ENCODE results near the gene ZNF771.
A peak's percentile ranks its signal among the peaks of the same experiment; 100 is the strongest.

Gene ZNF771

DNA sequence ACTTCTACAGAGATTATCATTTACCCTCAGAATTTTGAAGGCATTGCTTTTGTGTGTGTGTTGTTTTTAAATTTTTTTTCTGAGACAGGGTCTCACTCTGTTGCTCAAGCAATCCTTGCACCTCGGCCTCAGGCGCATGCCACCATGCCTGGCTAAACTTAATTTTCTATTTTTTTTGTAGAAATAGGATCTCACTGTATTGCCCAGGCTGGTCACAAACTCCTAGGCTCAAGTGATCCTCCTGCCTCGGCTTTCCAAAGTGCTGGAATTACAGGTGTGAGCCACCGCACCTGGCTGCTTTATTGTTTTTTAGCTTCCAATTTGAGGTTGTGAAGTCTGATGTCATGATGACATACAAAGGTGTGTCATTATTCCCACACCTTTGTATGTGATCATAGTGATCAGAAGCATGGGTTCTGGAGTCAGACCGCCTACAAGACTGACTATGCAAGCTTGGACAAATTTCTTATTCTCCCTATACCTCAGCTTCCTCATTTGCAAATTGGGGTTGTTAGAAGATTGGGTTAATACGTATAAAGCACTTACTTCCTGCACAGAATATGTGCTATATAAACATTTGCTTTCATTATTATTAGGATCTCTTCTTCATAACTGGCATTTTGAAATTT, 32.4 kb downstream of the ZNF771 start:
- Histone ChIP-seq H3K79me2 (ENCODE audit: insufficient read depth, low read length) (peaks cover 18% of the 10 kb centered on the region), H4K20me1 (ENCODE audit: insufficient read depth, low read length) (peaks cover 14% of the 10 kb centered on the region), H3K4me1 (ENCODE audit: insufficient read depth, low read length) (peaks cover 20% of the 10 kb centered on the region), H3K4me2 (ENCODE audit: insufficient read depth, low read length) (no peak overlapping the region), H3K27me3 (ENCODE audit: insufficient read depth, low read length, poor library complexity) (no peaks in the 10 kb centered on the region), H2AFZ (ENCODE audit: low read depth, low read length) (no peak overlapping the region), H3K4me3 (ENCODE audit: low read depth in 1 of 2, low read length in 2 of 2) (no peak overlapping the region), H3K9me3 (ENCODE audit: insufficient read depth, low read length, severe bottlenecking) (no peaks in the 10 kb centered on the region), H3K9ac (ENCODE audit: low read depth, low read length) (no peak overlapping the region), H3K27ac (ENCODE audit: low read length) (no peak overlapping the region), H3K36me3 (ENCODE audit: insufficient read depth, low read length) (peaks cover 20% of the 10 kb centered on the region)
- TF ChIP-seq EZH2 (IDR thresholded peaks at IDR 0.05; ENCODE audit: borderline replicate concordance, low read depth, low read length, severe bottlenecking) (no peak), CTCF (IDR thresholded peaks at IDR 0.05; ENCODE audit: borderline replicate concordance, extremely low read depth, low read length, poor library complexity, severe bottlenecking) (no peak)
- no peak for DNase-seq
- no peak for ATAC-seq (ENCODE audit: insufficient read depth, low read depth)

GRCh38 chr16:30443631-30444030, 36.2 kb downstream of the ZNF771 start:
- Histone ChIP-seq H3K36me3 (ENCODE audit: insufficient read depth, low read length) (peaks cover 23% of the 10 kb centered on the region), H3K4me3 (ENCODE audit: low read depth in 1 of 2, low read length in 2 of 2) (peak overlapping the region in 1 of 2 experiments; percentile 64; a peak in 2 of 4 replicates), H3K27ac (ENCODE audit: low read length) (no peak overlapping the region), H2AFZ (ENCODE audit: low read depth, low read length) (no peak overlapping the region), H4K20me1 (ENCODE audit: insufficient read depth, low read length) (peaks cover 19% of the 10 kb centered on the region), H3K9me3 (ENCODE audit: insufficient read depth, low read length, severe bottlenecking) (no peaks in the 10 kb centered on the region), H3K9ac (ENCODE audit: low read depth, low read length) (peak overlapping the region; percentile 82; the same call in 1 of the 2 replicates), H3K4me2 (ENCODE audit: insufficient read depth, low read length) (peak overlapping the region; percentile 80), H3K27me3 (ENCODE audit: insufficient read depth, low read length, poor library complexity) (no peaks in the 10 kb centered on the region), H3K4me1 (ENCODE audit: insufficient read depth, low read length) (peaks cover 30% of the 10 kb centered on the region), H3K79me2 (ENCODE audit: insufficient read depth, low read length) (peaks cover 26% of the 10 kb centered on the region)
- no peak for TF ChIP-seq CTCF (IDR thresholded peaks at IDR 0.05; ENCODE audit: borderline replicate concordance, extremely low read depth, low read length, poor library complexity, severe bottlenecking)
- no peak for TF ChIP-seq EZH2 (IDR thresholded peaks at IDR 0.05; ENCODE audit: borderline replicate concordance, low read depth, low read length, severe bottlenecking)
- ATAC-seq (ENCODE audit: insufficient read depth, low read depth) (no peak), DNase-seq (no peak)

- H3K36me3 ChIP-seq (ENCODE audit: insufficient read depth, low read length) = peaks cover 23% of the 10 kb centered on the region
- H3K27me3 ChIP-seq (ENCODE audit: insufficient read depth, low read length, poor library complexity) = no peaks in the 10 kb centered on the region
- ATAC-seq (ENCODE audit: insufficient read depth, low read depth) (no peak), DNase-seq (no peak)
- H4K20me1 ChIP-seq (ENCODE audit: insufficient read depth, low read length) = peaks cover 19% of the 10 kb centered on the region
- peaks cover 26% of the 10 kb centered on the region for H3K79me2 ChIP-seq (ENCODE audit: insufficient read depth, low read length)
- H3K4me1 ChIP-seq (ENCODE audit: insufficient read depth, low read length) = peaks cover 30% of the 10 kb centered on the region
- TF ChIP-seq CTCF (IDR thresholded peaks at IDR 0.05; ENCODE audit: borderline replicate concordance, extremely low read depth, low read length, poor library complexity, severe bottlenecking) = no peak
- TF ChIP-seq EZH2 (IDR thresholded peaks at IDR 0.05; ENCODE audit: borderline replicate concordance, low read depth, low read length, severe bottlenecking) = no peak
- no peak overlapping the region for H2AFZ ChIP-seq (ENCODE audit: low read depth, low read length)
- peak overlapping the region; percentile 85 for H3K27ac ChIP-seq (ENCODE audit: low read length)
- peak overlapping the region; percentile 64 to 76; a peak in 3 of 4 replicates for H3K4me3 ChIP-seq (ENCODE audit: low read depth in 1 of 2, low read length in 2 of 2)
- peak overlapping the region; percentile 82 for H3K9ac ChIP-seq (ENCODE audit: low read depth, low read length)
- H3K9me3 ChIP-seq (ENCODE audit: insufficient read depth, low read length, severe bottlenecking) = no peaks in the 10 kb centered on the region
- H3K4me2 ChIP-seq (ENCODE audit: insufficient read depth, low read length) = peak overlapping the region; percentile 80
Observed at GRCh38 chr16:30444231-30445148, 37.1 kb downstream of the ZNF771 start.
